DMS79 (cell line): ENCODE measurements around the gene STARD5.

Experiments
- DNase-seq: peaks from one replicate; lab custom pipeline; 2025; lab: John Stamatoyannopoulos, UW

The STARD5 gene

GRCh38 chr15:81292523-81293001 is 31.4 kb downstream of the STARD5 start:
- DNase-seq, result no peak

- DNase-seq, result no peak
These were observed 31.9 kb downstream of the STARD5 start for GRCh38 chr15:81291916-81292522.

- DNase-seq, result no peak
These were observed 34.0 kb downstream of the STARD5 start for GRCh38 chr15:81289910-81290309.

GRCh38 chr15:81288616-81289015 is 35.3 kb downstream of the STARD5 start:
- no peak for DNase-seq

GRCh38 chr15:81288040-81288439 is 35.9 kb downstream of the STARD5 start:
- no peak for DNase-seq

- DNase-seq, result no peak
These were observed 37.3 kb downstream of the STARD5 start for GRCh38 chr15:81286621-81287121.

GRCh38 chr15:81285461-81285860 is 38.5 kb downstream of the STARD5 start:
- no peak for DNase-seq

GRCh38 chr15:81284256-81285031 is 39.5 kb downstream of the STARD5 start:
- no peak for DNase-seq

- no peak for DNase-seq
These were observed 41.0 kb downstream of the STARD5 start for GRCh38 chr15:81282911-81283310.

GRCh38 chr15:81282606-81282895 is 41.4 kb downstream of the STARD5 start:
- no peak for DNase-seq

GRCh38 chr15:81281766-81282605 is 42.0 kb downstream of the STARD5 start:
- DNase-seq, result no peak

- DNase-seq, result no peak
These were observed 42.5 kb downstream of the STARD5 start for GRCh38 chr15:81281456-81281735.

GRCh38 chr15:81280696-81281455 is 43.1 kb downstream of the STARD5 start:
- no peak for DNase-seq

GRCh38 chr15:81279621-81280485 is 44.1 kb downstream of the STARD5 start:
- no peak for DNase-seq

- no peak for DNase-seq
These were observed 45.5 kb downstream of the STARD5 start for GRCh38 chr15:81278306-81279029.

GRCh38 chr15:81277851-81278250 is 46.1 kb downstream of the STARD5 start:
- DNase-seq, result no peak

- DNase-seq, result no peak
These were observed 47.0 kb downstream of the STARD5 start for GRCh38 chr15:81276967-81277366.

GRCh38 chr15:81275711-81276392 is 48.1 kb downstream of the STARD5 start:
- no peak for DNase-seq

- no peak for DNase-seq
These were observed 48.8 kb downstream of the STARD5 start for GRCh38 chr15:81274931-81275707.
